Measurements from ENCODE around the gene RBM28.

DNA sequence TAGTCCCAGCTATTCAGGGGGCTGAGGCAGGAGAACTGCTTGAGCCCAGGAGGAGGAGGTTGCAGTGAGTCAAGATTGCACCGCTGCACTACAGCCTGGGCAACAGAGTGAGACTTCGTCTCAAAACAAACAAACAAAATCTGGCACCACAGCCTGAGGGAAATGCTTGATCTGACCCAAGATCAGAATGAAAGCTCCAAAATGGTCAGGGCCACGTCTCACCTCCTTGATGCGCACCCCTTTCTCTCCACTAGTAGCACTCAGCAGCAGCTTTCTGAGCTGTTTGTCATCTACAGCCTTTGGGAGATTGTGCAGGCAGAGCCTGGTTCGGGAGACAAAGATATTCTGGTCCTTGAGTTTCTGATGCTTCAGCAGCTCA is 22.7 kb downstream of the RBM28 start:
- TF ChIP-seq, protein P1, sequence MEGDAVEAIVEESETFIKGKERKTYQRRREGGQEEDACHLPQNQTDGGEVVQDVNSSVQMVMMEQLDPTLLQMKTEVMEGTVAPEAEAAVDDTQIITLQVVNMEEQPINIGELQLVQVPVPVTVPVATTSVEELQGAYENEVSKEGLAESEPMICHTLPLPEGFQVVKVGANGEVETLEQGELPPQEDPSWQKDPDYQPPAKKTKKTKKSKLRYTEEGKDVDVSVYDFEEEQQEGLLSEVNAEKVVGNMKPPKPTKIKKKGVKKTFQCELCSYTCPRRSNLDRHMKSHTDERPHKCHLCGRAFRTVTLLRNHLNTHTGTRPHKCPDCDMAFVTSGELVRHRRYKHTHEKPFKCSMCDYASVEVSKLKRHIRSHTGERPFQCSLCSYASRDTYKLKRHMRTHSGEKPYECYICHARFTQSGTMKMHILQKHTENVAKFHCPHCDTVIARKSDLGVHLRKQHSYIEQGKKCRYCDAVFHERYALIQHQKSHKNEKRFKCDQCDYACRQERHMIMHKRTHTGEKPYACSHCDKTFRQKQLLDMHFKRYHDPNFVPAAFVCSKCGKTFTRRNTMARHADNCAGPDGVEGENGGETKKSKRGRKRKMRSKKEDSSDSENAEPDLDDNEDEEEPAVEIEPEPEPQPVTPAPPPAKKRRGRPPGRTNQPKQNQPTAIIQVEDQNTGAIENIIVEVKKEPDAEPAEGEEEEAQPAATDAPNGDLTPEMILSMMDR (optimal IDR thresholded peaks at IDR 0.05 in 1 of 3, IDR thresholded peaks at IDR 0.05 in 1 of 3, conservative IDR thresholded peaks at IDR 0.05 in 1 of 3; ENCODE audit: extremely low read depth in 1 of 3, insufficient read depth in 2 of 3, low read length in 3 of 3) = no peak
- no peak for TF ChIP-seq EZH2 (IDR thresholded peaks at IDR 0.05; ENCODE audit: low read length)

Data from keratinocyte (primary cell).